Transverse colon (tissue), 3 donors: Measurements from ENCODE around the gene PLEKHG2.

Experiments
- POLR2A ChIP-seq: fragments of 450-650 bp; IDR thresholded peaks from one replicate; pipeline ENCODE4 v1.6.1; 2016; ENCODE audit warnings: antibody characterized with exemption, mild to moderate bottlenecking, moderate library complexity
- TF ChIP-seq, protein P1 (sequence below), 5 experiments: fragments of 200-600 bp in 3 of 5; fragments of 450-650 bp in 2 of 5; sonication (generic) in 3 of 5; IDR thresholded peaks; 1 replicate in 2 of 5; 2 replicates in 3 of 5; pipeline ENCODE4 v1.5.1; 2016 to 2017; ENCODE audit warnings: antibody characterized with exemption in 5 of 5, inconsistent platforms in 3 of 5, mild to moderate bottlenecking in 2 of 5, moderate library complexity in 1 of 5

DNA sequence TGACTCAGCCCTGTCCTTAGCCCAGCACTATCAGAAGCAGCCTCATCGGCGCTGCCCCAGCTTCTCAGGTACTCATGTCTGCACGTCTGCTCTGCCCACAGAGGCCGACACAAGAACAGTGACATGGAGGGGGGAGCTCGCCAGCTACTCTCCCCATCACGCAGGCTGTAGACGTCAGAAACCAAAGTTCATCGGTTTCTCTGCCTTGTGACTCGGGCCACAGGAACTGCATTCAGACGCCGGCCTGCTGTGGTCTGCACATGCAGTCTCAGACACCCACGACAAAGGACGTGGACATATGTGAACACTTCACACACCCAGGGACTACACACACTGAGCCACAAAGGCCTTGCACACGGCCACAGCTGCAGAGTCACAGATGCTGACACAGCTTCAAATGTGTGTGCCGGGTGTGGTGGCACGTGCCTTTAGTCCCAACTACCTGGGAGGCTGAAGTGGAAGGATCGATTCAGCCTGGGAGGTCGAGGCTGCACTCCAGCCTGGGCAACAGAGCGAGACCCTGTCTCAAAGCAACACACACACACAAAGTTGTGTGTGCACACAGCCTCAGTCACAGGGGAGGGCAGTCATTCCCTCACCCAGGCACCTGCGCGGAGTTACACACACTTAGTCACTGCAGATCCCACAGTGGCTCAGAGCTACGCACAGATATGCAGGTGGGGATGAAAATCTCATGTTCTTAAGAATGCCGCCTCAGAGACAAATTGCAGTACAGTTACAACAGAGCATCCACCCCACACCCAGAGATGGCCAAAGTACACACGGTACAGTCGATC lies 10.7 kb upstream of the PLEKHG2 start:
- TF ChIP-seq, protein P1, sequence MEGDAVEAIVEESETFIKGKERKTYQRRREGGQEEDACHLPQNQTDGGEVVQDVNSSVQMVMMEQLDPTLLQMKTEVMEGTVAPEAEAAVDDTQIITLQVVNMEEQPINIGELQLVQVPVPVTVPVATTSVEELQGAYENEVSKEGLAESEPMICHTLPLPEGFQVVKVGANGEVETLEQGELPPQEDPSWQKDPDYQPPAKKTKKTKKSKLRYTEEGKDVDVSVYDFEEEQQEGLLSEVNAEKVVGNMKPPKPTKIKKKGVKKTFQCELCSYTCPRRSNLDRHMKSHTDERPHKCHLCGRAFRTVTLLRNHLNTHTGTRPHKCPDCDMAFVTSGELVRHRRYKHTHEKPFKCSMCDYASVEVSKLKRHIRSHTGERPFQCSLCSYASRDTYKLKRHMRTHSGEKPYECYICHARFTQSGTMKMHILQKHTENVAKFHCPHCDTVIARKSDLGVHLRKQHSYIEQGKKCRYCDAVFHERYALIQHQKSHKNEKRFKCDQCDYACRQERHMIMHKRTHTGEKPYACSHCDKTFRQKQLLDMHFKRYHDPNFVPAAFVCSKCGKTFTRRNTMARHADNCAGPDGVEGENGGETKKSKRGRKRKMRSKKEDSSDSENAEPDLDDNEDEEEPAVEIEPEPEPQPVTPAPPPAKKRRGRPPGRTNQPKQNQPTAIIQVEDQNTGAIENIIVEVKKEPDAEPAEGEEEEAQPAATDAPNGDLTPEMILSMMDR (IDR thresholded peaks at IDR 0.05), result no peak
- TF ChIP-seq POLR2A, result peak; percentile 87
